Measurements from ENCODE around the gene COL16A1.

GRCh38 chr1:31668303-31668883 lies 35.4 kb downstream of the COL16A1 start:
- TF ChIP-seq, protein P1, sequence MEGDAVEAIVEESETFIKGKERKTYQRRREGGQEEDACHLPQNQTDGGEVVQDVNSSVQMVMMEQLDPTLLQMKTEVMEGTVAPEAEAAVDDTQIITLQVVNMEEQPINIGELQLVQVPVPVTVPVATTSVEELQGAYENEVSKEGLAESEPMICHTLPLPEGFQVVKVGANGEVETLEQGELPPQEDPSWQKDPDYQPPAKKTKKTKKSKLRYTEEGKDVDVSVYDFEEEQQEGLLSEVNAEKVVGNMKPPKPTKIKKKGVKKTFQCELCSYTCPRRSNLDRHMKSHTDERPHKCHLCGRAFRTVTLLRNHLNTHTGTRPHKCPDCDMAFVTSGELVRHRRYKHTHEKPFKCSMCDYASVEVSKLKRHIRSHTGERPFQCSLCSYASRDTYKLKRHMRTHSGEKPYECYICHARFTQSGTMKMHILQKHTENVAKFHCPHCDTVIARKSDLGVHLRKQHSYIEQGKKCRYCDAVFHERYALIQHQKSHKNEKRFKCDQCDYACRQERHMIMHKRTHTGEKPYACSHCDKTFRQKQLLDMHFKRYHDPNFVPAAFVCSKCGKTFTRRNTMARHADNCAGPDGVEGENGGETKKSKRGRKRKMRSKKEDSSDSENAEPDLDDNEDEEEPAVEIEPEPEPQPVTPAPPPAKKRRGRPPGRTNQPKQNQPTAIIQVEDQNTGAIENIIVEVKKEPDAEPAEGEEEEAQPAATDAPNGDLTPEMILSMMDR (IDR thresholded peaks at IDR 0.05), result no peak
- no peak for TF ChIP-seq POLR2A (IDR thresholded peaks at IDR 0.05)

Data from lower leg skin (tissue), 3 donors.